NCI-H2107 treated with DMSO at 0.1 percent for 48 hours (cell line): ENCODE data around the gene ADGRG4.
"Not testable (repeated sequence)": the region's sequence is repeated elsewhere in the genome, so short reads cannot be mapped to it uniquely, and the experiment has no call there.

ENCODE experiments used
- DNase-seq: peaks from one replicate; lab custom pipeline; 2025; ENCODE audit not compliant: unreplicated experiment; lab: John Stamatoyannopoulos, UW

The ADGRG4 gene, protein sequence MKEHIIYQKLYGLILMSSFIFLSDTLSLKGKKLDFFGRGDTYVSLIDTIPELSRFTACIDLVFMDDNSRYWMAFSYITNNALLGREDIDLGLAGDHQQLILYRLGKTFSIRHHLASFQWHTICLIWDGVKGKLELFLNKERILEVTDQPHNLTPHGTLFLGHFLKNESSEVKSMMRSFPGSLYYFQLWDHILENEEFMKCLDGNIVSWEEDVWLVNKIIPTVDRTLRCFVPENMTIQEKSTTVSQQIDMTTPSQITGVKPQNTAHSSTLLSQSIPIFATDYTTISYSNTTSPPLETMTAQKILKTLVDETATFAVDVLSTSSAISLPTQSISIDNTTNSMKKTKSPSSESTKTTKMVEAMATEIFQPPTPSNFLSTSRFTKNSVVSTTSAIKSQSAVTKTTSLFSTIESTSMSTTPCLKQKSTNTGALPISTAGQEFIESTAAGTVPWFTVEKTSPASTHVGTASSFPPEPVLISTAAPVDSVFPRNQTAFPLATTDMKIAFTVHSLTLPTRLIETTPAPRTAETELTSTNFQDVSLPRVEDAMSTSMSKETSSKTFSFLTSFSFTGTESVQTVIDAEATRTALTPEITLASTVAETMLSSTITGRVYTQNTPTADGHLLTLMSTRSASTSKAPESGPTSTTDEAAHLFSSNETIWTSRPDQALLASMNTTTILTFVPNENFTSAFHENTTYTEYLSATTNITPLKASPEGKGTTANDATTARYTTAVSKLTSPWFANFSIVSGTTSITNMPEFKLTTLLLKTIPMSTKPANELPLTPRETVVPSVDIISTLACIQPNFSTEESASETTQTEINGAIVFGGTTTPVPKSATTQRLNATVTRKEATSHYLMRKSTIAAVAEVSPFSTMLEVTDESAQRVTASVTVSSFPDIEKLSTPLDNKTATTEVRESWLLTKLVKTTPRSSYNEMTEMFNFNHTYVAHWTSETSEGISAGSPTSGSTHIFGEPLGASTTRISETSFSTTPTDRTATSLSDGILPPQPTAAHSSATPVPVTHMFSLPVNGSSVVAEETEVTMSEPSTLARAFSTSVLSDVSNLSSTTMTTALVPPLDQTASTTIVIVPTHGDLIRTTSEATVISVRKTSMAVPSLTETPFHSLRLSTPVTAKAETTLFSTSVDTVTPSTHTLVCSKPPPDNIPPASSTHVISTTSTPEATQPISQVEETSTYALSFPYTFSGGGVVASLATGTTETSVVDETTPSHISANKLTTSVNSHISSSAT (N-terminal part only)

GRCh38 chrX:136300721-136301120, at the start of gene ADGRG4:
TSS of gene ADGRG4 (plus strand) at chrX:136300963. CDS start at chrX:136308778, 7,815 bp downstream.
- DNase-seq, result not testable (repeated sequence)

DNA sequence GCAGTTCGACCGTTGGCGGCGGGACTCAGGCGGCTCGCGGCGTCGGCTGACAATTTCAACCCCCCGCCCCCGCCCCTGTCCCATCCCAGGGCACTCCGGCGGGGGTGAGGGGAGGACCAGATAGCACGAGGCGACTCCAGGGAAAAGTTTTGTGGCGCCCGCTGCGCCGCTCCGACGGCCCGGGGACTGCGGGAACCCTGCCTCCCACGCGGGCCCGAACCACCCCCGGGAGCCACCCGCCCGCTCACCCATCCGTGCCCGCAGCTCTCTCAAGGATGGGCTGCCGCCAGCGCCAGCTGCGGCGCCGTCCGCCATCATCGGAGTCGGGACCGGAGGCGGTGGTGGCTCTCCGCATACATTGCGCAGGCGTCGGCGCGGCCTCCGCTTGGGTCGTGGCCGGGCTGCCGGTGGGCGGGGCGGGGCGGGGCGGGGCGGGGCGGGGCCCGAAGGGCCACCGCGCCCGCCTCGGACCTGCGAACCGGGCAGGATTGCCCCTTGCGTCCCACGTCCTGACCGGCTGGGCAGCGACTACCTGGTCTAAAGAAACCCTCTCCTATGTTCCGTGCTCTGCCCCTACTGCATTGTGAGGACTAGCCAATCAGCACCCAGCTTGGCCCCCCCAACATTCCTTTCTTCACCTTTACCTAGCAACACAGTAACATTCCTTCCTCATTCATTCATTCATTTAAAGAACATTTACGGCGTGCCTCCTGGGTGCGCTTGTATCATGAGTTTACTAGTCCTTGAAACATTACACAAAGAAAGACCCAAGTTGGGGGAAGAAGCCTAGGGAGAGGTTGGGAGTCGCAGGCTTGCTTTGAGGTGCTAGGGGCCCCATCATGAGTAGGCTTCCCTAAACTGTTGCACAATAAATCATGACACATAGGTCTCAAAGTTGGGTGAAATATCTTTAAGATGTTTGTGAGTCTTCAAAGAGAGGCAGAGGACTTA, 49.4 kb upstream of the ADGRG4 start, which contains the start of gene MAP7D3:
Gene MAP7D3, minus strand, starts transcription at position 360 of the 951 bp plus-strand sequence. Its CDS starts 42 bp downstream, at position 318.
- DNase-seq, result no peak

- no peak for DNase-seq
Observed at GRCh38 chrX:136255541-136255940, 45.2 kb upstream of the ADGRG4 start.

GRCh38 chrX:136256026-136256425, 44.7 kb upstream of the ADGRG4 start:
- DNase-seq, result no peak

DNA sequence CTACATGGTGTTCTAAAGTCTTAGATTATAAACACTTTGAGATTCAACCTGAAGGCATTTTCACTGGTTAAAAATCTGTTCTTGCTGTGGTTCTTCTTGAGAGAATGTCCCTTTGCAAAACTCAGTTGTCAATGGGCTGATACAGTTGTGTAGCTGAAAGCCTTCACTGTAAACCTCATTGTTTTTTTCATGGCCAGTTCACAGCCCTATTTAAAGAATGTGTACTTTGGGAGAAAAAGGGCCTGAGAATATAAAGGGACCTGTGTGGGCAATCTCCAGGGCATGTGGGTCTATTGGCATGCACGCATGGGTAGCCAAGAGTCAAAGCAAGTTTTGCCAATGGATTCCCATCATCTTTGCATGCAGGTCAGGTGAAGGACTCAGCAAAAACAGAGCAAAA, 41.8 kb upstream of the ADGRG4 start:
- no peak for DNase-seq

DNA sequence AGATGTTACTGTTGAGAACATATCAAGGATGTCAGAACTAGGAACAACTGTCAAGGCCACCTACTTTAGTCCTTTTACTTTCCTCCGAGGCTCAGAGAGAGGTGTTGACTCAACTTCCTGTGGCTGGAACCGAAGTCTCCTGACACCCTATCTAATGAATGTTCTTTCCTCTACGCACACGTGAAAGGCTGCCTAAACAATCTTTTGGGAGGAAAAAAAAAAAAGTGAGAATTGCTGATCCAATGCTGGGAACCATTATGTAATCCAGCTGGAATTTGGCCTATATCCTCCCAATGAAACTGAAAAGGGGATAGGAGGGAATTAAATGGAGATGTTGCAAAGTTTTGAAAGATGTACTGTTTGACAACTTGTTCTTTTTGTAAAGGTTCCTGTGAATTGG, 41.2 kb upstream of the ADGRG4 start:
- DNase-seq, result no peak

DNA sequence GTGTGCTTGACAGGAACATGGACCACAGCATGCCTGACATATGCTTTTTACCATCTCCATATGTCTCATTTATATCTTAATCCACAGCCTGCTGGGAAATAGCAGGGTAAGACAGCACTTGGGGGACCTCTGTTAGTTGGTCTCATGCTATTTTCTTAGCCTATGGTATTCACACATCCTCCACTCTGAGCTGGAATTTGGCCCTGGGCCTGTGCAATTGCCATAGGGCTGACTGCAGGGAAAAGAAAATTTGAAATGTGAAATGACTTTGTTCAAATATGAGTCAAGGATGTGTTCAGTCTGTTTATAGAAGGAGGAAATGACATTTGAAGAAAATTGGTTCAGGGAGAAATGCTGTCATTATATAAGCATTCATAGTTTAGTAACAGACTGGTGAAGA, 40.0 kb upstream of the ADGRG4 start:
- DNase-seq, result no peak

DNA sequence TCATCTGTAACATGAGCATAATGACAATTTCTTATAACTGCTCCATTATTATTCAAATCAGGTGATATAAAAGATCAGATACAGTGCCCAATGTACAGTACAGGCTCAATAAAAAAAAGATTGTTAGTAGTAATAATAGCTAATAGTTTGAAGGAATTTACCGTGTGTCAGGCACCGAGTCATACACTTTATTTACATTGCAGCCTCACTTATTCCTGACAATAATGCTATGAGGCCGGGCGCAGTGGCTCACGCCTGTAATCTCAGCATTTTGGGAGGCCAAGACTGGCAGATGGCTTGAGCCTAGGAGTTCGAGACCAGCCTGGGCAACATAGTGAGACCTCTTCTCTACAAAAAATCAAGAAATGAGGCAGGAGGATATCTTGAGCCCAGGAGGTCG, 39.4 kb upstream of the ADGRG4 start:
- no peak for DNase-seq

DNA sequence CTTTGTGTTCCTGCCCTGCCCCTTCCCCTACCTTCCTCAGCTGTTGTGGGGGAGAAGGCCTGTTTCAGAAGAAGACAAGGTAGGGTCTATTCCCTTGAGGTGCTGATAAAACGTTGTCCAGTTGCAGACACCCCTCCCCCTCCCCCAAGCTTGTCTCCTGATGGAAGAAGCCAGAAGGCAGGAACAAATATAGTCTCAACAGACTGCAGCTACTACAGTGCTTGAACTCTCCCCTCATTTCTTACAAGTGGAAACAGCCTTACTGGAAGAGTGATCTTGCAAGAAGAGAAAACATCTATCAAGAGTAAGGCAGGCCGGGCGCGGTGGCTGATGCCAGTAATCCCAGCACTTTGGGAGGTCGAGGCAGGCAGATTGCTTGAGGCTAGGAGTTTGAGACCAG, 38.5 kb upstream of the ADGRG4 start:
- no peak for DNase-seq

DNA sequence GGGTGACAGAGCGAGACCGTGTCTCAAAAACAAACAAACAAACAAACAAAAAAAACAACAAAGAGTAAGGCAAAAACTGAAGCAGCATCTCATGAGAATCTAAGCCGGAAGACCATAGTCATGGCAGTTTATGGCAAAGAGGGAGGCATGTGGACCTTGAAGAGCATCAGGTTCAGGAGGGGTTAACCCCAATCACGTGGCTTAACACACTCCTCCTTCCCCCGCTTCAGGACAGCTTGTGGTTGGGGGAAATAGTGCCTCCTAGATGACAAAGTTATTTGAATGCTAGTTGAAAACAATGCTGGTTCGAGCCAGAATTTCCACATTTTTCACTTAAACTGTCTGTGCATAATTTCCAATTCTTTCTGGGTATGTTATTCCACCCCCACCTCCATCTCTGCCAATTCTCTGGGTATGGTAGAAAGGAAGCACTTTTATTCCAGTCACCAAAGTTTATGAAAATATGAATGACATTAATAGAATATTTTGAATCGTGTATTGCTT, 37.9 kb upstream of the ADGRG4 start:
- no peak for DNase-seq

DNA sequence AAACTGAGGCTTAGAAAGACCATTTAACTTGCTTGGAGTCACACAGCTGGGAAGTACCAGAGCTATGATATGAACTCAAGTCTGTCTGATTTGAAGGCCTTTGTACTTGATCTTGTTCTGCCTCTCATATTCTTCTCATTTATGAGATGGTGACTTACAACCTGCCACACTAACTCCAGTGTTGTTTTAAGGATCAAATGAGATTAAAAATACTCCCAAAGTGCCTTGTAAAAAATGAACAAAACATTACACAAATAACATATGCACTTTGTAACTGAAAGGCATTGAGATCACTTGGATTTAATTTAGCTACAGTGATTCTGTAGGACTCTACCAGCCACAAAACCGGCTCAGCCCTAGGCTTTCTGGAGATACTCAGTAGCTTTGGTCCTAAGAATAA, 33.9 kb upstream of the ADGRG4 start:
- DNase-seq, result no peak

GRCh38 chrX:136268051-136269048, 32.4 kb upstream of the ADGRG4 start:
- DNase-seq, result peak; percentile 17

DNA sequence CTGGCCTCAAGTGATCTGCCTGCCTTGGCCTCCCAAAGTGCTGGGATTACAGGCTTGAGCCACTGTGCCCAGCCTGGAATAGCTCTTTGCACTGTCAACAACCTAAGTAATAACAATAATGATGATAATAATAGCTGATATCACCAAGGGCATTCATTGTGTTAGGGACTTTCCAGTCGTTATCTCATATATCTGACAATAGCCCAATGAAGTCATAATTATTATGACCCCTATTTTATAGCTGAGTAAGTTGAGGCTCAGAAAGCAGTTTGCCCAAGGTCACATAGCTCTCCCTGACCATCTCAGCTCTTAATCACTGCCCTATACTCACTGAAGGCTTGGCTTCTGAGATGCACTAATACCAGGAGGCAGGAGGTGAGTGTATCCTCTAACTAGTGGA, 30.8 kb upstream of the ADGRG4 start:
- no peak for DNase-seq

GRCh38 chrX:136271300-136271699, 29.5 kb upstream of the ADGRG4 start:
- no peak for DNase-seq

GRCh38 chrX:136272325-136272724, 28.4 kb upstream of the ADGRG4 start:
- no peak for DNase-seq

GRCh38 chrX:136273986-136274385, 26.8 kb upstream of the ADGRG4 start:
- no peak for DNase-seq

DNA sequence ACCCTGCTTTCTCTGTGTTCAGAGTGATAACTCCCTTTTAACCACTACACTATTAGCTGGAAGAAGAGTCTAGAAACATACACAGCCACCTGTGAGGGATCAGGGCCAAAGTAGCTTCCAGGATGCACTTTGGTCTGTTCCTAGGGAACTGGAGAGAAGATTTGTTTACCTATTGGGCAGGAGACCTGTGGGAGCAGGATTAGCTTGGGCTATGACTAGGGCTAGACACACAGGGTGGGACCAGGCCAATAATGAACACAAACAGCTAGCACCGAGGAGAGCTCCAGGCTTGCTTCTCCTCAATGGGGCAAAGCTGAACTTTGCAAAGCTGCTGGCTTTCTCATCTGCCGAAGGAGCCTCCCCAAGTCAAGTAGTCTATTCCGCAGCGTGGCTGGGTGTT, 25.2 kb upstream of the ADGRG4 start:
- DNase-seq, result no peak

GRCh38 chrX:136286375-136286774, 14.4 kb upstream of the ADGRG4 start:
- DNase-seq, result not testable (repeated sequence)

DNA sequence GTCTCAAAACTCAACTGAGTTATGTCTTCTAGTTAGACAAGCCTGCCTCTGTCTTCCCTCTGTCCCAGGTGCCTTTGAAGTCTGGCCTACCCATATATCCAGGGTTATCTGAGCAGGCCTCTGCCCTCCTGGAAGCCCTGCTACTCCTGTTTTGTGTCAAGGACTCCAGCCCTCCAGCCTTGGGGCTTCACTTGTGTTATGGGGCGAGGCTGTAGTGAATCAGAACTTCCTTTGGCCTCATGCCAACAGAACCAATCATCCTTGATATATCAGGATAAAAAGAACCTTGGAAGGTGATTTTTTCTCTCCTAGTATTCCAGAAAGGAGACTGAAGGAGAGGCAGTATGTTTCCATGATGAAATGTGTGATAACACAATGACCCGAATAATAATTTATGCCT, 8.9 kb upstream of the ADGRG4 start:
- DNase-seq, result no peak
